K562 (cell line): ENCODE results near the gene KLHL29. TPM values are rescaled to one million over a fixed set of nuclear protein-coding genes. Genes with fewer than 3 reads are reported as not detected.

Source experiments
- ATAC-seq: fragments of 200-7000 bp; cut with Tn5 transposase; 3 replicates; pipeline ENCODE4 v1.9.1; 2020; ENCODE audit warnings: moderate library complexity
- BruUV-seq: library from RNA; stranded (reverse); fragments of 400-500 nt; replicated peaks from 2 replicates; lab custom pipeline; 2021; lab: Mats Ljungman, UMichigan
- CTCF ChIA-PET: fragments of 300-600 bp; formaldehyde crosslinking; extraction: SDS; loops from one replicate; lab custom pipeline; 2021; ENCODE audit warnings: low intra/inter-chr PET ratio; lab: Yijun Ruan, JAX
- POLR2A ChIA-PET: fragments of 300-600, 350-650 bp; sonication (Branson Sonifier 250); formaldehyde crosslinking; extraction: SDS; loops from one replicate; lab custom pipeline; 2021; ENCODE audit warnings: antibody characterized with exemption, inconsistent platforms; lab: Yijun Ruan, JAX
- DNase-seq, 4 experiments: peaks; one replicate each; pipeline versions ENCODE4 v3.0.0 to v3.0.0-alpha.2; 2011 to 2018; ENCODE audit warnings: low spot score in 3 of 4, mixed read lengths in 3 of 4; ENCODE audit errors: extremely low read depth in 1 of 4
- FAIRE-seq: peaks from 2 replicates; lab custom pipeline; 2011; peaks lifted over from hg19 to GRCh38; lab: Jason Lieb, UNC
- H2AFZ ChIP-seq: 2 replicates; pipeline ENCODE4 v1.6.0; 2011; ENCODE audit warnings: low read depth, low read length, control low read depth, inconsistent platforms
- H3K27ac ChIP-seq: fragments of 200-600 bp; 3 replicates; pipeline ENCODE4 v1.8.0; 2011; ENCODE audit warnings: low read depth, mild to moderate bottlenecking, control low read depth, inconsistent platforms, low read length, moderate library complexity, mixed read lengths; ENCODE audit errors: extremely low read depth
- H3K27me3 ChIP-seq, 2 experiments: fragments of 300-600 bp in 1 of 2; 2 replicates in 1 of 2; 3 replicates in 1 of 2; pipeline versions ENCODE4 v1.6.0 to v1.8.0; 2011; ENCODE audit warnings: inconsistent platforms in 2 of 2, low read length in 2 of 2, mild to moderate bottlenecking in 1 of 2, mixed read lengths in 1 of 2, moderate library complexity in 1 of 2; ENCODE audit not compliant: control insufficient read depth in 2 of 2, insufficient read depth in 2 of 2
- H3K36me3 ChIP-seq: fragments of 300-600 bp; 3 replicates; pipeline ENCODE4 v1.8.0; 2011; ENCODE audit warnings: mild to moderate bottlenecking, low read length, inconsistent platforms; ENCODE audit not compliant: control insufficient read depth, insufficient read depth
- H3K4me1 ChIP-seq, 2 experiments: fragments of 200-600 bp in 1 of 2; replicated peaks in 1 of 2; 2 replicates in 1 of 2; 3 replicates in 1 of 2; pipeline versions ENCODE4 v1.5.1 to v1.8.0; 2011; ENCODE audit warnings: inconsistent platforms in 2 of 2, low read length in 2 of 2, mild to moderate bottlenecking in 1 of 2, mixed read lengths in 1 of 2, moderate library complexity in 1 of 2; ENCODE audit not compliant: control insufficient read depth in 2 of 2, insufficient read depth in 2 of 2
- H3K4me2 ChIP-seq: 2 replicates; pipeline ENCODE4 v1.6.1; 2011; ENCODE audit warnings: low read length, control low read depth, inconsistent platforms, mixed read lengths; ENCODE audit not compliant: insufficient read depth
- H3K4me3 ChIP-seq: fragments of 200-600 bp; sonication (generic), shearing (Covaris generic); 2 replicates; pipeline ENCODE4 v1.5.1; 2016; ENCODE audit warnings: control low read depth, inconsistent platforms
- H3K79me2 ChIP-seq: fragments of 200-600 bp; 3 replicates; pipeline ENCODE4 v1.8.0; 2011; ENCODE audit warnings: low read length, inconsistent platforms; ENCODE audit not compliant: control insufficient read depth, insufficient read depth
- H3K9ac ChIP-seq, 2 experiments: 2 replicates each; pipeline versions ENCODE4 v1.6.0 to v1.6.1; 2011; ENCODE audit warnings: low read depth in 2 of 2, low read length in 2 of 2, control low read depth in 1 of 2, inconsistent platforms in 1 of 2, mild to moderate bottlenecking in 1 of 2, mixed read lengths in 1 of 2; ENCODE audit not compliant: insufficient read depth in 1 of 2
- H3K9me1 ChIP-seq: one replicate; pipeline ENCODE4 v1.6.0; 2011; ENCODE audit warnings: inconsistent platforms, mild to moderate bottlenecking, low read length, moderate library complexity; ENCODE audit not compliant: control insufficient read depth, insufficient read depth
- H3K9me3 ChIP-seq: replicated peaks from 2 replicates; pipeline ENCODE4 v1.5.1; 2011; ENCODE audit warnings: low read depth, low read length, inconsistent platforms; ENCODE audit not compliant: control insufficient read depth, insufficient read depth
- H4K20me1 ChIP-seq: replicated peaks from 2 replicates; pipeline ENCODE4 v1.6.1; 2011; ENCODE audit warnings: low read length, inconsistent platforms, mixed read lengths; ENCODE audit not compliant: control insufficient read depth, insufficient read depth
- HNRNPL ChIP-seq: fragments of 200-400 bp; formaldehyde crosslinking; IDR thresholded peaks from 2 replicates; pipeline ENCODE4 v1.6.1; 2017; ENCODE audit warnings: low read depth, mild to moderate bottlenecking, low read length
- KLF1 ChIP-seq: fragments of 450-650 bp; IDR thresholded peaks from 2 replicates; pipeline ENCODE4 v1.6.1; 2016; ENCODE audit warnings: missing genetic modification characterization, missing compliant biosample characterization
- NR2C2 ChIP-seq, 2 experiments: fragments of 200-800 bp in 1 of 2; sonication (Bioruptor generic) in 1 of 2; sonication (generic) in 1 of 2; formaldehyde crosslinking in 1 of 2; IDR thresholded peaks; 2 replicates each; pipeline versions ENCODE4 v1.6.1 to v1.8.0; 2016 to 2022; ENCODE audit warnings: mild to moderate bottlenecking in 1 of 2, missing compliant biosample characterization in 1 of 2, missing genetic modification characterization in 1 of 2, missing genetic modification reagents in 1 of 2
- POLR2AphosphoS2 ChIP-seq: IDR thresholded peaks from 2 replicates; pipeline ENCODE4 v1.6.1; 2012; ENCODE audit warnings: low read length, improper control_type of control experiment
- POLR2B ChIP-seq: fragments of 450-650 bp; IDR thresholded peaks from 2 replicates; pipeline ENCODE4 v1.6.1; 2018; ENCODE audit warnings: low read depth; ENCODE audit not compliant: partially characterized antibody
- SRSF9 ChIP-seq: fragments of 200-400 bp; formaldehyde crosslinking; IDR thresholded peaks from 2 replicates; pipeline ENCODE4 v1.6.1; 2017; ENCODE audit warnings: low read depth, low read length, borderline replicate concordance
- ZNF24 ChIP-seq: fragments of 450-650 bp; IDR thresholded peaks from 2 replicates; pipeline ENCODE4 v1.6.1; 2016
- WGBS: fragments of 100-300 bp; shearing (Covaris generic); methylation state at CpG from one replicate; pipeline ENCODE4 v1.1.6; 2016; ENCODE audit warnings: low coverage, mixed read lengths; ENCODE audit not compliant: insufficient coverage; ENCODE audit errors: missing lambda C conversion rate; 5-methylcytosine and 5-hydroxymethylcytosine counted together
- in situ Hi-C: fragments of 300-500 bp; cut with MboI; formaldehyde crosslinking; loops from 4 replicates; pipeline ENCODE4 v1.15.0; 2018; ENCODE audit warnings: inconsistent platforms, mixed read lengths
- intact Hi-C: fragments of 100-400 bp; cut with micrococcal nuclease; formaldehyde crosslinking; loops from 2 replicates; pipeline ENCODE4 v1.14.2; 2022
- polyA plus RNA-seq, 8 experiments: library from polyadenylated mRNA; depleted of rRNA in 4 of 8; stranded (reverse) in 5 of 8; unstranded in 3 of 8; fragments of >200 nt; fragmentation: Nextera tagmentation in 2 of 8; fragmentation: Illumina TruSeq in 1 of 8; extraction: Ambion mirVana in 2 of 8; extraction: Trizol in 1 of 8; gene quantifications; 2 replicates each; pipeline versions ENCODE4 v1.2.1 to v1.2.3, GENCODE V29; 2011 to 2014; ENCODE audit warnings: inconsistent platforms in 1 of 8, missing spikeins in 1 of 8
- total RNA-seq, 7 experiments: library from RNA; depleted of rRNA in 6 of 7; stranded (reverse); fragments of >200 nt in 6 of 7; fragmentation: Illumina TruSeq in 2 of 7; extraction: Trizol in 2 of 7; gene quantifications; 2 replicates each; pipeline versions ENCODE4 v1.2.1 to v1.2.3, GENCODE V29; 2011 to 2021; ENCODE audit warnings: low replicate concordance in 1 of 7
- TF ChIP-seq, protein P1 (sequence below): fragments of 450-650 bp; IDR thresholded peaks from 2 replicates; pipeline ENCODE4 v1.6.1; 2016; ENCODE audit warnings: antibody characterized with exemption
- TF ChIP-seq, protein P2 (sequence below): fragments of 250-450 bp; sonication (Bioruptor Pico); IDR thresholded peaks from 2 replicates; pipeline ENCODE4 v1.8.0; 2022; ENCODE audit warnings: inconsistent platforms, mild to moderate bottlenecking, moderate library complexity, borderline replicate concordance
- TF ChIP-seq, protein P3 (sequence below): fragments of 450-650 bp; formaldehyde crosslinking; IDR thresholded peaks from 2 replicates; pipeline ENCODE4 v1.4.0; 2022; ENCODE audit warnings: missing genetic modification characterization
- TF ChIP-seq, protein P4 (sequence below): fragments of 250-450 bp; sonication (Bioruptor Pico); IDR thresholded peaks from 2 replicates; pipeline ENCODE4 v1.5.0; 2021; ENCODE audit warnings: mild to moderate bottlenecking, moderate library complexity
- TF ChIP-seq, protein P5 (sequence below): fragments of 450-650 bp; formaldehyde crosslinking; IDR thresholded peaks from 2 replicates; pipeline ENCODE4 v1.4.0; 2020; ENCODE audit warnings: mild to moderate bottlenecking, moderate library complexity

KLHL29 gene
- total and polyA plus RNA-seq, 9 of the 15 experiments (the other 6 are each of a cell fraction or from before 2014, with no cell fraction given) = 0.03 to 0.31 (median 0.08) TPM; not detected in 1

DNA sequence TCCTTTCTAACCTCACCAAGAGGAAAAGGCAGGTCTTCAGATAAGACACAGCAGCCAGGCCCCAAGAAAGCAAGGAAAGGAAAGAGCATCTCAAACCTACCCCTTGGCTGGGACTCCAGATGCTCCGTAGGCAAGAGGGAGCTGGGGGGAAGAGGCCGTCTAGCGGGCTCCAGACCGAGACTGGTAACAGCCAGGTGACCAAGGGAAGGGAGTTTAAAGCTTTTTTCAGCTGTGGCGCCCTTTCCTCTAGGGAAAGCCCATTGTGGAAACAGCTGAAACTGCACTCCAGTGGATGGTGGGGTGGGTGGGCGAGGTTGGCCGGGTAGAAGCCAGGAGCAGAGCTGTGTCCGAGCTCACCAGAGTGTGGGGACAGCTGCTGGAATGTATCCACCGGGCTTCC lies 180.4 kb downstream of the KLHL29 start (continued):
- TF ChIP-seq SRSF9 (no peak), POLR2AphosphoS2 (no peak), POLR2B (no peak)
- TF ChIP-seq, protein P1, sequence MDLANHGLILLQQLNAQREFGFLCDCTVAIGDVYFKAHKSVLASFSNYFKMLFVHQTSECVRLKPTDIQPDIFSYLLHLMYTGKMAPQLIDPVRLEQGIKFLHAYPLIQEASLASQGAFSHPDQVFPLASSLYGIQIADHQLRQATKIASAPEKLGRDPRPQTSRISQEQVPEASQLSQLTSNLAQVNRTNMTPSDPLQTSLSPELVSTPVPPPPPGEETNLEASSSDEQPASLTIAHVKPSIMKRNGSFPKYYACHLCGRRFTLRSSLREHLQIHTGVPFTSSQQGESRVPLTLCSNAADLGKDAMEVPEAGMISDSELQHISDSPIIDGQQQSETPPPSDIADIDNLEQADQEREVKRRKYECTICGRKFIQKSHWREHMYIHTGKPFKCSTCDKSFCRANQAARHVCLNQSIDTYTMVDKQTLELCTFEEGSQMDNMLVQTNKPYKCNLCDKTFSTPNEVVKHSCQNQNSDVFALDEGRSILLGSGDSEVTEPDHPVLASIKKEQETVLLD = no peak

DNA sequence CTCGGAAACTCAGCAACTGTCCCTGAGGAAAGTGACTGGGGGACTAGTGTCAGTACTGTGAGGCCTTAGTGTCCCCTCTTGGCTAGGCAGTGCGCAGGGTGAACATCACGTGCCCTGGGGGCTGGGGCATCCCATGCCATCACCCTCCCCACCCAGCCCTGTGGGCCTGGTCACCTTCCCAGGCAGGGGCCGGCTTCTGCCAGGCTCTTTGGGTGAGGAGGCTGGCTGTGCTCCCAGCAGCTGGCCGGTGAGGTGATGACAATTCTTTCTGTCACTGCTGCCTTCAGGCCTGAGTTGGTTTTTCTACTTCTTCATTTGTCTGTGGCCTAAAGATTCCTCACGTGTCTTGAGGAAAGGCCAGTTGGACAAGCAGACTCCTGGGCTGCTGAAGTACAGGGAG lies 180.8 kb downstream of the KLHL29 start:
- no peaks in the 10 kb centered on the region for H3K4me1 ChIP-seq
- DNase-seq (no peak), ATAC-seq (no peak), FAIRE-seq (no peak)
- no TSS peak for BruUV-seq
- H3K9me1 ChIP-seq = no peaks in the 10 kb centered on the region
- peaks cover 31 to 83% of the 10 kb centered on the region in 2 experiments; a peak in 4 of 5 replicates for H3K27me3 ChIP-seq
- no peak overlapping the region for H3K27ac ChIP-seq
- H3K4me2 ChIP-seq = no peak overlapping the region
- in situ Hi-C loops = no loop called here
- CTCF ChIA-PET = interaction anchor here (0.6 to 1.0 kb wide), 2 partner anchors 29 to 161 kb away, joined by 3 read pairs; no protein-coding TSS in a partner anchor
- no peaks in the 10 kb centered on the region for H3K9me3 ChIP-seq
- H3K4me3 ChIP-seq = no peak overlapping the region
- peaks cover 11% of the 10 kb centered on the region; the same call in 1 of the 2 replicates for H4K20me1 ChIP-seq
- intact Hi-C loops = no loop called here
- H3K36me3 ChIP-seq = no peaks in the 10 kb centered on the region
- POLR2A ChIA-PET = interaction anchor here (0.6 kb wide), 1 partner anchor 75 kb away, joined by 3 read pairs; no protein-coding TSS in a partner anchor
- no peak overlapping the region for H3K9ac ChIP-seq
- 0% methylated on average over 4 of the region's 6 CpGs for WGBS
- no peak overlapping the region for H2AFZ ChIP-seq
- H3K79me2 ChIP-seq = no peaks in the 10 kb centered on the region
- no peak for TF ChIP-seq ZNF24
- no peak for TF ChIP-seq NR2C2 (CRISPR knock-in tag; IDR thresholded peaks at IDR 0.05)
- no peak for TF ChIP-seq NR2C2 (tag; IDR thresholded peaks at IDR 0.05)
- TF ChIP-seq HNRNPL = no peak
- TF ChIP-seq, protein P2, sequence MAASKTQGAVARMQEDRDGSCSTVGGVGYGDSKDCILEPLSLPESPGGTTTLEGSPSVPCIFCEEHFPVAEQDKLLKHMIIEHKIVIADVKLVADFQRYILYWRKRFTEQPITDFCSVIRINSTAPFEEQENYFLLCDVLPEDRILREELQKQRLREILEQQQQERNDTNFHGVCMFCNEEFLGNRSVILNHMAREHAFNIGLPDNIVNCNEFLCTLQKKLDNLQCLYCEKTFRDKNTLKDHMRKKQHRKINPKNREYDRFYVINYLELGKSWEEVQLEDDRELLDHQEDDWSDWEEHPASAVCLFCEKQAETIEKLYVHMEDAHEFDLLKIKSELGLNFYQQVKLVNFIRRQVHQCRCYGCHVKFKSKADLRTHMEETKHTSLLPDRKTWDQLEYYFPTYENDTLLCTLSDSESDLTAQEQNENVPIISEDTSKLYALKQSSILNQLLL (CRISPR knock-in tag) = no peak
- TF ChIP-seq, protein P3, sequence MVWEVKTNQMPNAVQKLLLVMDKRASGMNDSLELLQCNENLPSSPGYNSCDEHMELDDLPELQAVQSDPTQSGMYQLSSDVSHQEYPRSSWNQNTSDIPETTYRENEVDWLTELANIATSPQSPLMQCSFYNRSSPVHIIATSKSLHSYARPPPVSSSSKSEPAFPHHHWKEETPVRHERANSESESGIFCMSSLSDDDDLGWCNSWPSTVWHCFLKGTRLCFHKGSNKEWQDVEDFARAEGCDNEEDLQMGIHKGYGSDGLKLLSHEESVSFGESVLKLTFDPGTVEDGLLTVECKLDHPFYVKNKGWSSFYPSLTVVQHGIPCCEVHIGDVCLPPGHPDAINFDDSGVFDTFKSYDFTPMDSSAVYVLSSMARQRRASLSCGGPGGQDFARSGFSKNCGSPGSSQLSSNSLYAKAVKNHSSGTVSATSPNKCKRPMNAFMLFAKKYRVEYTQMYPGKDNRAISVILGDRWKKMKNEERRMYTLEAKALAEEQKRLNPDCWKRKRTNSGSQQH = no peak
- TF ChIP-seq KLF1 (tag) = no peak
- TF ChIP-seq, protein P4, sequence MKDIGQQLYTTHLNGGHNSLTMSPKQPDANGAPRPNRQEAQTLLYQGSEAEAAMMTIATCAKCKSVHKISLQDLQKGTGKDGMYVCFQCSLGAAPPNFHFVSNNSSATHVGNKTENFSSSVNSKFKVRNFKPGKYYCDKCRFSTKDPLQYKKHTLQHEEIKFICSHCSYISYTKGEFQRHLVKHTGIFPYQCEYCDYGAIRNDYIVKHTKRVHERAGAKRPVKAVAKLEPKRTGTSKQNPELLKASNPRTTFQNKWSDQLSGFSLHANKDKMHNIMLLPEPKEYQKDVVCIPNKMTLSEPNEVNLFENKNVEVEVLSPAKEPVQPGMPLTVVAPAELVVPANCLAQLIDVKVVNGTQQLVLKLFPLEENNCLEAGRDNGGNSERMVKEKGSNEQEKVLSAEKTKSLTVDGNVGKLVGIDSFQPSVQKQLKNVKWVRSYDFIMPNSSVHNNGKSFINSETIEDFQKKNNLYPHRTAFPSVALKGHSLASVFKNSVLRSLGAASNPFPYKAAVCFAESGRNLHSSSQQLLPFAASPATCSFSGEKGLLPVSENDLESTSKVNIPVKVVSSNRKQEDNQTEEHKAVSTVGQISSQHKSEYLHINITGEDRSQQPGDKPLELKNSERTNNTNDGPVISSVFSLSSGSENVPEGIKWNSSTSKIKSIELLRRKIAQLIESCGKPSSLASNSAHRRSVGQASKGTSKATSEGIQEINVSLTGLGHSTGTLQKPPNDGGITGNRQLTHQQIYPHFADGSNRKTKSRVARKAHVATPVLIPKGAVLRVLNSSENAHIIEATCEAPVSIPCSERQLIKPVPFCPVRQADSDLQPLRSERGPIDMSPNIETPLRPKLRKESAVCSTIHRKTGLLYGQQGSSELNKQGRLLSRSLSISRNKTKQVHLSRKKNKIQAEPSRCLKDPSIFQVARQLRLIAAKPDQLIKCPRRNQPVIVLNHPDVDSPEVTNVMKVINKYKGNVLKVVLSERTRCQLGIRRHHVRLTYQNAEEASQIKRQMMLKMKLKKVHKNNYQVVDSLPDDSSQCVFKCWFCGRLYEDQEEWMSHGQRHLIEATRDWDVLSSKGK = no peak
- TF ChIP-seq, protein P5, sequence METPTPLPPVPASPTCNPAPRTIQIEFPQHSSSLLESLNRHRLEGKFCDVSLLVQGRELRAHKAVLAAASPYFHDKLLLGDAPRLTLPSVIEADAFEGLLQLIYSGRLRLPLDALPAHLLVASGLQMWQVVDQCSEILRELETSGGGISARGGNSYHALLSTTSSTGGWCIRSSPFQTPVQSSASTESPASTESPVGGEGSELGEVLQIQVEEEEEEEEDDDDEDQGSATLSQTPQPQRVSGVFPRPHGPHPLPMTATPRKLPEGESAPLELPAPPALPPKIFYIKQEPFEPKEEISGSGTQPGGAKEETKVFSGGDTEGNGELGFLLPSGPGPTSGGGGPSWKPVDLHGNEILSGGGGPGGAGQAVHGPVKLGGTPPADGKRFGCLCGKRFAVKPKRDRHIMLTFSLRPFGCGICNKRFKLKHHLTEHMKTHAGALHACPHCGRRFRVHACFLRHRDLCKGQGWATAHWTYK (CRISPR knock-in tag) = no peak
